COLO829 (cell line): ENCODE data around the gene CACNA2D2.

Experiments used
- DNase-seq: peaks from one replicate; pipeline ENCODE4 v3.0.0; 2012; ENCODE audit warnings: low spot score

The CACNA2D2 gene

DNA sequence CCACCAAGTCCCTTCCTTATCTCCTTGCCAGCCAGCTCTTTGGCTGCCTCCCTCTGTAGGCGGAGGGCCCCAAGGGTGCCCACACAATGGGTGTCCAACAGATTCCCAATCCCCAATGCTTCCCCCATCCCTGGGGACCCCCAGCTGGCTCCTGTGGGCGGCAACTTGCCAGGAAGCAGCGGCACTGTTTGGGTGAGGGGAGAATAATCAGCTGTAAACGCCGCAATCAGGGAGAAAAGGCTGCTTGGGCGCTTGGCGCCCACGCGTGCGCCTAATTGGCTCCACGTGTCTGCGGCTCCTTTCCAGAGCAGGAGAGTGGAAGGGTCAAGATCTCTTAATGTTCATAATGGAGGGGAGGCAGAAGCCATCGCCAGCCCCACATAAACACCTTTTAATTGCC lies 76.2 kb downstream of the CACNA2D2 start:
- no peak for DNase-seq

GRCh38 chr3:50425911-50426310 lies 77.5 kb downstream of the CACNA2D2 start:
- no peak for DNase-seq

- DNase-seq: no peak
These were observed 79.9 kb downstream of the CACNA2D2 start for GRCh38 chr3:50423543-50423942.

DNA sequence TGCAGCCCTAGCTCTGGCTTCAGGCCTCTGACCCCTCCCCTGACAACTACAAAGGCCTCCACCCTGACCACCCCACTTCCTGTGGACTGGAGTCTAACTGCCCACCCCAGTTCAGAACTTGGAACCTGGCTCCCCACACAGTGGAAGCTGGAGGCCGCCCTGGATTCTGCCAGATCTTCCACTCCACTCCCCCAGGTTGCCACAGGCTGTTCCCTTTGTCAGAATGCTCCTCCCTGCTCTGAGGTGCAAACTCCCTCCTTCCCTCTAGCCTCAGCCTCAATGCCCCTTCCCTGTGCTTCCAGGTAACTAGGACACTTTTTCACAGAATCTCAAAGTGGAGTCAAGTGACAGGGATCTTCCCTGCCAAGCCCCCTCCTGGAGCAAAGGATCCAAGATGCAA lies 81.3 kb downstream of the CACNA2D2 start:
- no peak for DNase-seq

DNA sequence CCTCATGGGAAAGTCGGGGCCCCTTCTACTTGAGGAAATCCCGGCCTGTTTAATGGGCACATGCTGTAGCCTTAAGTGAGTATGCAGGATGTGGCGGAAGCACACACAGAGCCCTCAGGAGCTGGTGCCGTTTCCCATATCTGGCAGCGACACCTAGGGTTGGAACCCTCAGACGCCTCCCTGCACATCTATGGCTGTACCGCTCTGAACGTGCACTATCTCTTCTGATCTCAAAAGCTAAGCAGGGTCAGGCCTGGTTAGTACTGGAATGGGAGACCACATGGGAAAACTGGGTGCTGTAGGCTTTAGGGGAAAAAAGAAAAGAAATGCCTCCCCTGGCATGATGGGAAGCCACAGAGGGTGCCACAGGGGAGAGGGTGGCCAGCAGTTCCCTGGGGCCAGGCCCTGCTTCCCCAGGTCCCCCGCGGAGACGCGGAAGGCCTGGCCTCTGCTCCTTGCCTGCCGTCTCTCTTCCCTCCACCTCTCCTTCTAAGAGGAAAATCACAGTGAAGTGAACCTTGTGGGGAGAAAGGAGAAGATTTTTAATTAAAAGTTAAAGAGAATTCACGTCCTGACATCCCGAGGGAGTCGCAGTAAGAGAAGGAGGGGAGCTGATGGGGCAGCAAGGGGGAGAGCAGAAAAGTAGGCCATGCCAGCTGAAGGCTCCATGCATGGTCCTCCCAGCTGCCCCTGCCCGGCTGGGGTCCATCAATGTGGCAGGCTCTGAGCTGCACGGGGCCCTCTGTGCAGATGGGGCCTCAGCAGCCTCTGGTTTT lies 83.7 kb downstream of the CACNA2D2 start:
- no peak for DNase-seq

GRCh38 chr3:50418850-50419249 lies 84.6 kb downstream of the CACNA2D2 start:
- no peak for DNase-seq

DNA sequence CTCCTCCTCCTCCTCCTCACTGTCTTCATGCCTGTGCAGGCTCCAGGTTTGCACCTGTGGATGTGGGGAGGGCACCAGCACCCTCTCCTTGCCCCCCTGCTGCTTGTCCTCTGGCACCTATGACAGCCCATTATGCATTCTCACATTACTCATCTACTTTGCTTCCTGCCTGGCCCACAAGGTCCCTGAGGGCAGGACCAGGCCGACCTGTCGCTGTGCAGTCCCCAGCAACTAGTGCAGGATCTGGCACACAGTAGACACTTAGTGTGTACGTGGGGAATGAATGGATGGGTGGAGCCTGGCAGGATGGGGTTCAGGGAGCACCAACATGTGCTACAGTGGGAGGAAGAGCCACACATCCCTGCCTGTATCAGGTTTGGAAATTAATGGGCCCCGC lies 85.8 kb downstream of the CACNA2D2 start:
- no peak for DNase-seq

- DNase-seq: no peak
These were observed 86.4 kb downstream of the CACNA2D2 start for GRCh38 chr3:50416736-50417636.

GRCh38 chr3:50415816-50416215 lies 87.6 kb downstream of the CACNA2D2 start:
- no peak for DNase-seq

DNA sequence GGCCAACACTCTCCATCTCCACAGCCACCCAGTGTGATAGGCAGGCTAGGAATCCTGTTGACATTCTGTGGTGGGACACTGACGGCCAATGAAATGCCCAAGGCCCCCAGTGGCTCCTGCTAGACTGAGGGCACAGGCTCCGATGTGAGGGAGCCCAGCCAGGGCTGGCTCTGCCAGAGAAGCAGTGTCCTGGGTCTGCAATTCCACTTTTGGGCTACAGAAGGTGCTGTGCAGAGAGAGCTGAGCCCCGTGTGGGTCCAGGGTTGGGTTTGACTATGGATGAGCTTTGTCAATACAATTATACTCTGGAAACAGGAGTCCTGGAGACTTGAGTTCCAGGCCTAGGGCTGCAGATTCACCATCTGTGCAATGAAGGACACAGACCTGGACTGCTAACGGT lies 88.4 kb downstream of the CACNA2D2 start:
- no peak for DNase-seq

DNA sequence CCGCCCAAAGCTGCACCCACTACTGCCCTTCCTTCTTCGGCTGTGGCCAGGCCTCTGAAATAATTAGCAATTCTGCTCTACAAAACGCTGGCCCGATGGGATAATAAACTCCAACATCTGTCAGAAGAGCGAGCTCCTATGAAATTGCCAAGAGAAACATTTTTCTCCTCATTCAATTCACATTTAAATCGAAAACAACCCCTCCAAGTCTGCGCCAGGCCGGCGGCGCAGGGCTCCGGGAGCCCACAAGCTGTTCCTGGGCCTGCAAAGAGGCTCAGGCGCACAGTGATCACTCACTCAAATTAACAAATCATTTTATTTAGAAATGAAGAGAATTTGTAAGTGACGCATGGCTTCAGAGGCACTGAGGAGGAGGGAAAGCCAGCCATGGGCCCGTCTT lies 88.8 kb downstream of the CACNA2D2 start:
- DNase-seq: no peak

GRCh38 chr3:50412231-50412754 lies 91.1 kb downstream of the CACNA2D2 start:
- no peak for DNase-seq

DNA sequence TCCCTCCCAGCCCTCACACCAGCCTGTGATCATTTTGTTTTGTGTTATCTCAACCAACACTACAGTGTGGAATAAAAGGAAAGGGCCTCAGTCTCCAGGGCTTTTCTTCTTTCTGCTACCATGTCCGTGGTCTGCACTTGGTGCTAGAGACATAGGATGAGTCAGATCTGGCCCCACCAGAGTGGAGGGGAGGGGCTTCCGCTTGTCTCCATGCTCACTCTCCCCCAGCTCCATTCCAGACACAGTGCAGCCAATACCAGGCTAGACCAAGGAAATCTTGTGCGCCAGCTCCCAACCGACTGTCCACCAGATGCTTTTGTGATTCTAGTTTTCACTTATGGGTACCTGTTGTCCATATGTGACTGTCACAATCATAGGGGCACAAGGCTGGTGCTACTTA lies 92.2 kb downstream of the CACNA2D2 start:
- DNase-seq: no peak

DNA sequence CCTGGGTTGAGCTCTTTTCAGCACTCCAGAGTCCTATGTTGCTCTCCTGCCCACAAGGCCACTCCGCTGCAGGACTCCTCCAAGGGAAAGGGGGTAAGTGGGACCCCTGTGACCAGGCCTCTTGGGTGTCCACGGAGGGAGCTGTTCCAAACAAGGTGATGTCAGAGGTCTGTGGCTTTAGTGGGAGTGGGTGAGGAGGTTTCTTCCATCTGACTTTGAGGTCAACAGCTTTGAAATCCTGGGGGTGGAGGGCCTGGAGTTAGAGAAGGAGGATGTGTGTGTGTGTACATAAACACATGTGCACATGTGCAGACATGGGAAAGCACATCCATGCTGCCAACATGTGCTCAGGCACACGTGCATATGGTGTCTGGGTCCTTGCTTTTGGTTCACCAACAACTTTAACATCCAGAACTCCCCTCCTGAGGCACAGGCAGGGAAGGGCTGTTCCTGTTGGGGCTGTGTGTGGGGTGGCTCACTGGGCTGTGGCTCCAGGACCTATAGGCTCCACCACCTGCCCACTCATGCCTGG lies 92.8 kb downstream of the CACNA2D2 start:
- no peak for DNase-seq

DNA sequence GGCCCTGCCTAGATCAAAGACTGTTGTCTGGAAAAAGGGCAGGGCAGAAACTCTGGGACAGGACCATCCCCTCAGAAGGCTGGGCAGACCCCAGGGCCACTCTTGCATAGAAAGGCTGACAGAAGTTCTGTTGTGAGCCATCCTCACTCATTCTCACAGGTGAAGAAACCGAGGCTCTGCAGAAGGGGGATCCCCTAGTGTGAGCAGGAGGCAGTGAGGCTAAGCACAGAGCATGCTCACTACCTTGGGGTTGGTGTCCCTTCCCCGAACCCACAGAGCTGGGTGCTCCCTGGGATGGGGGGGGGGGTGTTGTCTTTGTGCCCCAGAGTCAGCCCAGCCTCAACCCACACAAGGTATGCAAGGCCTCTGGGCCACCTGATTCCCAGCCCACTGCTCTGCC lies 93.2 kb downstream of the CACNA2D2 start:
- no peak for DNase-seq

DNA sequence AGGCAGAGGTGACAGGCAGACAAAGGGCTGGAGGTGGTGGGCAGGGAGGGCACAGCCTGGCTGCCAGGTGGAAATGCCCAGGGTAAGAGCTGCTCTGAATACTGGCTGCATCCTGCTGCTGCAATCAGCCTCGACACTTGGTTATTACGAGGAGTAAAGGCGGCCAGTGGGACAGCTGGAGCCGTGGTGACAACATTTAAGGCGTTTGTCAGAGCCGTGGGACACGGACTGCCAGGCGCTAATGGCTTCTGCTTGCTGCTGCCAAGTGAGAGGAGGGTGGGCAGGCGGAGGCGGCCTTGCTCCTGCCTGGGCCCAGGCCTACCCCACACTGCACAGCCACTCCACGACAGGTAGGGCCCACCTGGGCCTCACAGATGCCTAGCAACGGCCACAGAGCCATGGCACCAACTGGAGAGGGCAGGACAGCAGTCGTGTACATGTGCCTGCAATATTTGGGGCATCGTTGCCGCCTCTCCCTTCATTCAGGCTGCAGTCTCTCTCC lies 94.9 kb downstream of the CACNA2D2 start:
- no peak for DNase-seq

GRCh38 chr3:50406487-50406886 lies 96.9 kb downstream of the CACNA2D2 start:
- no peak for DNase-seq

DNA sequence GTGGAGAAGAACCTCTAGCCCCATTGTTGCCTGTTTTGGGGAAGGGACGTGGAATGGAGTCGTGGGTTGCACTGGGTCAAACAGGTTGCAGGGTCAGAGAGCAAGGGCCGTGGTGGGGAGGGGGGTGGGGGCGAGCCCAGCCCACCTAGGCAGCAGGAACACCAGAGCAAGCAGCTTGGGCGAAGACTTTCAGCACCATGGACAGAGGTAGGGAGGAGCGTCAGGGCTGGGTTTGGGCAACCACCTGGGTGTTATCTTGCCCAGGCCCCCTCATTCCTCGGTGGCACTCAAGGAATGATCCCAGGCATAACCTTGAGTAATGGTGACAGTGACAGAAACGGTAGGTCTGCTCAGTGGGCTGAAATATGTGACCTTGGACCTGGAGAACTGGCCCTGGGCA lies 98.2 kb downstream of the CACNA2D2 start:
- no peak for DNase-seq

DNA sequence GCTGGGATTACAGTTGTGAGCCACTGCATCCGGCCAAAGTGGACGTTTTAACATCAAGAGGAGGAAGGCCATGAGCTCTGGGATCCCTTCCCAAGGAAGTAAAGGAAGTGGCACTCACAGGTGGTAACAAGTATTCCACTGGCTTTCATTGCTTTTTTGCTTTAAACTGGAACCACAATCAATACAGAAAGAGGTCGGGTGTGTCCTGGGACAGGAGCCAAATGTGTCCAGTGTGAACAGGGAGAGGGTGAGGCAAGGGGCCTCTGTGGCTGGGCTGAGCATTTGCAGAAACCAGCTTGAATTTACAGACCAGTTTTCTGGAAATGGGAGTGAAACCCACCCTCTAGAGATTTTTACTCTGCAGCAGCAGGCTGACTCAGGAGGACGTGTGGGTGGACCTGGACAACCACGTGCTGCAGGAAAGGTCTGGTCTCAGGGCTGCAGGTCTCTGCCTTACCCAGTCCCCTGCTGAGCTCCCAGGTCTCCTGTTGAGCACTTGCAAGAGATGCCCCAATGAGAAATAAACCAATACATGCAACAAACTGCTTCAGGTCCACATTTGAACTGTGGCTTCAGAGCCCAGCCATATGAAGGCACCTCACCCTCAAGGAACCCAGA lies 101.3 kb downstream of the CACNA2D2 start:
- DNase-seq: no peak

GRCh38 chr3:50396502-50396901 lies 106.9 kb downstream of the CACNA2D2 start:
- no peak for DNase-seq

GRCh38 chr3:50395070-50395860 lies 108.2 kb downstream of the CACNA2D2 start:
- DNase-seq: no peak
